Lower leg skin (tissue), 3 donors: ENCODE data around the gene GTPBP8.

Experiments used
- CTCF ChIP-seq, 3 donors: fragments of 450-650 bp; IDR thresholded peaks; one replicate each; pipeline ENCODE4 v1.5.1; 2016; ENCODE audit warnings: antibody characterized with exemption in 3 of 3, mild to moderate bottlenecking in 3 of 3, moderate library complexity in 2 of 3
- POLR2A ChIP-seq, 2 donors: fragments of 450-650 bp; IDR thresholded peaks; one replicate each; pipeline ENCODE4 v1.6.1; 2016 to 2017; ENCODE audit warnings: antibody characterized with exemption in 2 of 2, mild to moderate bottlenecking in 1 of 2, moderate library complexity in 1 of 2

DNA sequence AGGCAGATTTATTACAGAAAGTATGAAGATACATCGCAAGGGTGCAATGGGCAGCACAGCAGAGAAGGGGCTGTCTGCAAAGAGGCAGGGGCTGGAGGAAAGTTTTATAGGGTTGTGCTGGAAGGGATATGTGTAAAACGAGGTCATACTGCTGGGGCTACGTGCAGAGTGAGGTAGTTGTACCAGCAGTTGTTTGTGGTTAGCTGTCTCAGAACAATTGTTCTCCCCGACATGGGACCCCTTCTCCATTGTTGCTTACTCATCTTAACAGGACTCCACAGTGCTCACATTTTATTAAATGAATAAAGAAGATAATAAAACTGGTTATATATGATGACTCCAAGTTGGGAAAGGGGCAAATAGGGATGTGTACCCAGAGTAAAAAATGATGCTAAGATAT, 49.4 kb downstream of the GTPBP8 start:
- no peak for TF ChIP-seq POLR2A (IDR thresholded peaks at IDR 0.05)
- no peak for TF ChIP-seq CTCF (IDR thresholded peaks at IDR 0.05)
